Mucosa of stomach (tissue), 1 donor: ENCODE results near the gene NF2.

Experiments
- H3K27me3 ChIP-seq: one replicate; pipeline ENCODE4 v1.7.0; 2013; ENCODE audit warnings: mild to moderate bottlenecking, low read length; ENCODE audit not compliant: control insufficient read depth, insufficient read depth
- H3K36me3 ChIP-seq: one replicate; pipeline ENCODE4 v1.7.0; 2013; ENCODE audit warnings: low read length; ENCODE audit not compliant: control insufficient read depth, insufficient read depth
- H3K4me1 ChIP-seq: one replicate; pipeline ENCODE4 v1.7.0; 2013; ENCODE audit warnings: mild to moderate bottlenecking, low read length; ENCODE audit not compliant: control insufficient read depth, insufficient read depth
- H3K4me3 ChIP-seq: one replicate; pipeline ENCODE4 v1.7.0; 2013; ENCODE audit warnings: low read length
- H3K9ac ChIP-seq: one replicate; pipeline ENCODE4 v1.7.0; 2013; ENCODE audit warnings: mild to moderate bottlenecking, low read length, moderate library complexity
- H3K9me3 ChIP-seq: one replicate; pipeline ENCODE4 v1.7.0; 2013; ENCODE audit warnings: mild to moderate bottlenecking, low read length, moderate library complexity; ENCODE audit not compliant: control insufficient read depth
- donor health status: Pancreatic carcinoma.

The NF2 gene

DNA sequence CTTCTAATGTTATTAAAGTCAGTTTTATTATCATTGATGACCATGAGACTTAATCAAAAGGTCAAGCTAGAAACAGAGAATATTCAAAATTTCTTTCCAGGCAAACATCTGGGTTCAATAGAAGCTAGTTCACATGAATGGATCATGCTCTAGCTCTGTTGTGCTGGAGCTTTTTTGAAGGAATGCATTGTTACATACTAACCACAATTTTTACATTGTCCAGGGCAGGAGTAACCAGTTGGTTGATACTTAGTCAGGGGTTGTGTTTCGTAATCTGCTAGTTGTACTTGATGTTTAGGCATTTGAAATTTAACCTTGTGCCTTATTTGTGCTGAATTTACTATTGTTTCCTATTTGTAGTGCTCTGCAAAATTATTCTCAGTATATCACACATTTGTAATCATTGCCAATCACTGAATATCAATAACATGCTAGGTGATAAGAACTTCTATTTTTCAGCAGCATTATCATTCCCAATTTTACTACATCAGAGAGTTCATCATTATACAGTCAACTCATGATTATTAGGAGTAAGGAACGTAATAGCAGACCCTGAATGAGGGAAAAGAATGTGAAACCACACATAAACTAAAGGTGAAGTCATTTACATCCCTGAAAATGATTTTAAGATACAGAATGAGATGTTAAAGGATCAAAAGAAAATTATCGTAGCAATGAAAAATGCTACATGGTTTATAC lies 23.2 kb downstream of the NF2 start:
- Histone ChIP-seq H3K4me3 (no peak overlapping the region), H3K4me1 (no peaks in the 10 kb centered on the region), H3K9me3 (no peaks in the 10 kb centered on the region), H3K9ac (no peak overlapping the region), H3K36me3 (no peaks in the 10 kb centered on the region), H3K27me3 (no peaks in the 10 kb centered on the region)

DNA sequence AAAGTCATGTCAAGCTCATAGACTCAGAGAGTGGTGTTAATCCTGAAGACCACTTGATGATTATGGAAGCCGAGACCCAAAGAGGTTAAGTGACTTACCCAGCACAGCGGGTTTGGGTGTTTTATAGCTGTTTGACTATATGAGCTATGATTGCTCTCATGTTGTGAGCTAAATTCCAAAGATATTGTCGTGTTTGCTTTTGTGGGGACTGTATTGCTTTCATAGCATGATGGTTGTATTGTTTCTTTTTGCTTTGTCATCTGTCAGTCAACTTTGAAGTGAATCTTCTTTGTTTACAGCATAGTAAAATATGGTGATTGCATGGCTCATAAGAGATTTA lies 23.7 kb downstream of the NF2 start:
- H3K9ac ChIP-seq, result no peak overlapping the region
- no peaks in the 10 kb centered on the region for H3K9me3 ChIP-seq
- no peak overlapping the region for H3K4me3 ChIP-seq
- H3K36me3 ChIP-seq, result no peaks in the 10 kb centered on the region
- H3K4me1 ChIP-seq, result no peaks in the 10 kb centered on the region
- H3K27me3 ChIP-seq, result no peaks in the 10 kb centered on the region

GRCh38 chr22:29628996-29629902 lies 25.8 kb downstream of the NF2 start:
- Histone ChIP-seq H3K9me3 (no peaks in the 10 kb centered on the region), H3K4me3 (no peak overlapping the region), H3K36me3 (no peaks in the 10 kb centered on the region), H3K27me3 (no peaks in the 10 kb centered on the region), H3K4me1 (no peaks in the 10 kb centered on the region), H3K9ac (no peak overlapping the region)

DNA sequence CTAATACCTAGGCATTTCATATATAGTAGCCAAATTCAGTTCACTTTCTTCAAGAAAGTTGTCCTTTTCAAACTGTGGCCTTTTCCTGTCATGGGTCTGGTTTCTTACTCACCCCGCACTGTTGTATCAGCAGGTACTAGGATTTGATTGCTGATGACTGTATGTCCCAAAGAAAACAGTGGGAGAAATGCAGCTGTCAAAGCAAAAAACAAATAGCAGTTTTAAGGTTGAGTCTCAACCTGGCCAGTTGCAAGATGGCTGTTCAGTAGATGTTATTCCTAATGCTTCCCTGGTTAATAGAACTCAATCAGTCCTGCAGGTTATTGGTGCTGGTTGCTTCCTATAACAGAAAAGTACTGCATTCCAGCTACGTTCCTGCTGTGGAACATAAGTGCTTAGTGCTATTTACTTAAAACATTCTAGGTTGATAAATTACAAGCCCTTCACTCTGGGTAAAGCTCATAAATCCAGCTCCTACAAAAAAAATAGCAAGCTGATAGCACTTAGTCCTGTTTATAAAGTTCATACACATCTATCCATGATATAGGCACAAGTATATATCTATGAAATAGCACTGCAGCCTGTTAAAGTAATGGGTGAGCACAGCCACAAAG lies 26.6 kb downstream of the NF2 start:
- Histone ChIP-seq H3K9me3 (no peaks in the 10 kb centered on the region), H3K9ac (no peak overlapping the region), H3K4me1 (no peaks in the 10 kb centered on the region), H3K36me3 (no peaks in the 10 kb centered on the region), H3K4me3 (no peak overlapping the region), H3K27me3 (no peaks in the 10 kb centered on the region)

DNA sequence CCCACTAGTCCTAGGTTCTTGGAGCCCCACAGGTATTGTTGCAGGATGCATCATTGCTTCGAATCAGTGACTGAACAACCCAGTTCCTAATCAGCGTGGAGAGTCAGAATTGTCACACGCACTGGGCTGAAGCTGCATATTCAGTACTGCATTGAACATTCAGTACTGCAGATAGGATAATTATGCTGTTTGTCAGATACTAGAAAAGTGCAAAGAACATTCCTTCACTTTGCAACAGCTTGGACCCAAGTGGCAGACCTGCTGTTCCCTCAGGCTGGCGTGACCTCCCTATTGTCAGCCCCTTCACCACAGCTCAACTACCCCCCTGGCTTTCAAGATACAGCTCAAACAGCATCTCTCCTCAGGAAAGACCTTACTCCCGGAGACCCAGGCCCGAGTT lies 27.6 kb downstream of the NF2 start:
- Histone ChIP-seq H3K4me3 (no peak overlapping the region), H3K9ac (no peak overlapping the region), H3K4me1 (no peaks in the 10 kb centered on the region), H3K9me3 (no peaks in the 10 kb centered on the region), H3K27me3 (no peaks in the 10 kb centered on the region), H3K36me3 (no peaks in the 10 kb centered on the region)

DNA sequence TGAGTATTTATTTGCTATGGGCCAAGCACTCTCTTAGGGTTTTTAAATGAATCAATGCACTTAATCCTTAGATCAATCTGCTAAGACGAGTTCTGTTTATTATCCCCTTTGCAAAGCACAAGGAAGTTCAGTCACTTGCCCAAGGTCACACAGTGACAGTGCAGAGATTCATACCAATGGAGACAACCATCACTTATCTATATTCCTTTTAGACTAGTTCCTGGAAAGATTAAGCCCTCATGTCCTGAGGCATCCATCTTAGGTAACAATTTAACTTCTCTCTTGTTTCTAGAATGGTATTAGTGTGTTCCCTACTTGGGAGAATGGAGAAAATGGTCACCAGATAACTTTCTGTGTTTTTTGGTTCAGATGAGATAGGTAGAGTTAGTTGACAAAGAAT lies 28.3 kb downstream of the NF2 start:
- Histone ChIP-seq H3K9ac (no peak overlapping the region), H3K36me3 (no peaks in the 10 kb centered on the region), H3K4me1 (no peaks in the 10 kb centered on the region), H3K4me3 (no peak overlapping the region), H3K27me3 (no peaks in the 10 kb centered on the region), H3K9me3 (no peaks in the 10 kb centered on the region)

DNA sequence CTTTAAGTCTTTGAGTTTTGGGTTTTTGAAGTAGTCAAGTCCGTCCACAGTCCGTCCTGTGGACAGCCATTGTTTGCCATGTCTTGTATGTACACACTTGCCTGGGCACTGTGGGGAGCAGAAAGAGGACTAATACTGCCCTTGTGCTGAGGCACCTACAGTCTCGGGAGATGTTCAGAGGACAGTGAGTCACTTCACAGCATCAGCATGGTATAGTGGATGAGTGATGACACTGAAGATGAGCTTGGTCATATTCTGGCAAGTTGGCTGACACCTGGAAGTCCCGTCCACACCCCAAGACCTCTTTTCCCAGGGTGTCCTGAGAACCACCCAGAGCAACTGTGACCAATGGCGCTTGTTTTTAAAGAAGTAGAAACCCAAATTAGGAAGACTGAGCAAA lies 29.2 kb downstream of the NF2 start:
- no peaks in the 10 kb centered on the region for H3K27me3 ChIP-seq

DNA sequence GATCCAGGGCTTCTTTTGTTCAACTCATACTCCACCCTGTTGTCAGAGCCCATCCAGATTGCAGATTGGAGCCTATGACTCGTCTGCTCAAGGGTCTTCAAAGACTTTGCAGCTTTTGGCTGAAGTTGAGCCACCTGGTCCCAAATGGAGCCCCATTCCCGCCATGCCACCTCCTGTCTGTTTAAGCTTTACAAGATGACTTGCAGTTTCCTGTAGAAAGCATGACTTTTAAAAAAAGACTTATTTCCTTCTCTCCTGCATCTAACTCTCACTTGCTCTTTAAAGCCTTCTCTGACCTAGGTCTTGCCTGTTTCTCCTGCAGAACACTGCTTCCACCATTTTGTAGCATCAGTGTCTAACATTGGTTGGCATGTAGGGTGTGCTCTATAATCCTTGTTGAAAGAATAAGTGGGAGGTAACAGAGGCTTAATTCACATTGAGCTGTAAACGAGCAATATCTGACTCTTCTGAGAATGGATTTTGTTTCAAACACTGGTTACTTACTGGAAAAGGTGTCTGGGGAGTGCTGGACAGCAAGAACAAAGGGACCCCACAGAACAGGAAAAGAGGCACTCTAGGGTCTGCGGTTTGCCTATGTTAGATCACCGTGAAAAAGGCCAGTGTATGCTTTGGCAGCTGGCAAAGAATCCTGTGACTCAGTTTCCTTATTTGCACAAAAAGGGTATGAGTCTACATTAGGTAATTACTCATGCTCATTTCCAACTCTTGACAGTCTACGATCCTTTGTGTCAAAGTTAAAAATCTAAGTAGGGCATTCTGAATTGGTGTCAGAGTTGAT lies 30.3 kb downstream of the NF2 start:
- no peak overlapping the region for H3K4me3 ChIP-seq
- H3K4me1 ChIP-seq, result no peaks in the 10 kb centered on the region
- no peaks in the 10 kb centered on the region for H3K9me3 ChIP-seq
- no peak overlapping the region for H3K9ac ChIP-seq
- H3K36me3 ChIP-seq, result no peaks in the 10 kb centered on the region
- H3K27me3 ChIP-seq, result no peaks in the 10 kb centered on the region

More for the DNA sequence above, 29.2 kb downstream of the NF2 start:
- H3K9ac ChIP-seq, result no peak overlapping the region
- H3K9me3 ChIP-seq, result no peaks in the 10 kb centered on the region
- no peaks in the 10 kb centered on the region for H3K4me1 ChIP-seq
- H3K36me3 ChIP-seq, result no peaks in the 10 kb centered on the region
- H3K4me3 ChIP-seq, result no peak overlapping the region

DNA sequence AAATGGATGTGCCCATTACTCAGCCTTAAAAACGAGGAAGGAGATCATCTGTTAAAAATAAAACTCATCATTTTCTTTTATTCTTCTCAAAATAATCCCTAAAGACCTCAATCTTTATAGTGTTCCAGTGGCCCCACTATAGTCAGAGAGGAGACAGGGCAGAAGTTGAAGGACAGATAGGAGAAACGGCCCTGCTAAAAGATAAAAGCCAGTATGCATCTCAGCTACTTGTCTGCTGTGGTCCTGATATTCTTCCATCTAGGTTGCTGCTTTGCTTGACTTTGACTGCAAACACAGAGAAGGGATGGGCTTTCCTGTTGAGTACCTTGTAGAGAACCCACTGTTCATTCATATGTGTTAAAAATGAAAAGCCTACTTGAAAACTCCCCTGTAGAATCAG lies 31.4 kb downstream of the NF2 start:
- Histone ChIP-seq H3K27me3 (no peaks in the 10 kb centered on the region), H3K4me1 (no peaks in the 10 kb centered on the region), H3K36me3 (peaks cover 5% of the 10 kb centered on the region), H3K9ac (no peak overlapping the region), H3K4me3 (no peak overlapping the region), H3K9me3 (no peaks in the 10 kb centered on the region)

GRCh38 chr22:29635734-29636357 lies 32.4 kb downstream of the NF2 start:
- H3K36me3 ChIP-seq, result peaks cover 5% of the 10 kb centered on the region
- no peaks in the 10 kb centered on the region for H3K4me1 ChIP-seq
- no peaks in the 10 kb centered on the region for H3K27me3 ChIP-seq
- H3K9me3 ChIP-seq, result no peaks in the 10 kb centered on the region
- H3K9ac ChIP-seq, result no peak overlapping the region
- H3K4me3 ChIP-seq, result no peak overlapping the region

DNA sequence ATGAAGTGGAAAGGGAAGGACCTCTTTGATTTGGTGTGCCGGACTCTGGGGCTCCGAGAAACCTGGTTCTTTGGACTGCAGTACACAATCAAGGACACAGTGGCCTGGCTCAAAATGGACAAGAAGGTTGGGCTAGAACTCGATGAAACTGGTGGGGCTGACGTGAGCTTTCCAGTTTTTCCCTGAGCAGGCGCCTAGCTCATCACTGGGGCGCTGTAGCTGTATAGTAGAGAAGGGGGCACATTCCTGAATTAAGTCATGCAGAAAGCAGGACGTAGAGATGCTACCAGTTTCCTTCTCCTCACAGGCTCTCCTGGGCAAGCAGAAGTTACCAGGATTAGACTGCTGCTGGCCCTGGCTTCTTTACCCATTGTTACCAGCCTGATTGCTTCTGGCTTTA lies 33.3 kb downstream of the NF2 start:
- no peaks in the 10 kb centered on the region for H3K27me3 ChIP-seq
- H3K4me1 ChIP-seq, result no peaks in the 10 kb centered on the region
- no peak overlapping the region for H3K9ac ChIP-seq
- H3K4me3 ChIP-seq, result no peak overlapping the region
- peaks cover 5% of the 10 kb centered on the region for H3K36me3 ChIP-seq
- no peaks in the 10 kb centered on the region for H3K9me3 ChIP-seq
